Measurements from ENCODE around the gene ZCCHC7. TPM values are rescaled to one million over a fixed set of nuclear protein-coding genes. Genes with fewer than 3 reads are reported as not detected.
"Not testable (repeated sequence)": the region's sequence is repeated elsewhere in the genome, so short reads cannot be mapped to it uniquely, and the experiment has no call there.

Gene ZCCHC7
- total RNA-seq, 4 donors from 2014 or later, result 22.1 to 31.9 (median 25.6) TPM

DNA sequence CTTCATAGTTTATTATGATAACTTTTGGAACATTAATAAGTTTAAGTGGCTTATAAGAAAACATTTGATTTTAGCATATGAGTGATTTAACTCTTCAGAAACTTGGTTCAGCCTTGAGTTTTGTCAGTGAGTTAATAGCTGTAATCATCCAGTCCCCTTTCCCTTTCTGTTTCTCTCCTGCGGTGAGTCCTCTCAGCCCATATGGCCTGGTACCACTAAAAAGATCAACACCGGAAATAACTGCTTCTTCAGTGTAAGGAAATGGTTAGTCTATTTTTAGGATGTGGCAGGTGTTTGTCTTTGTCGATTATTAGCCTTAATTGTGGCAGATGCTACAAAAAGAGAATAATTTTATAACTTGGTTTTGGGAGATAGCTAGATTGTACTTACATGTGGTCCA lies 181.9 kb downstream of the ZCCHC7 start:
- H3K27me3 ChIP-seq, result no peaks in the 10 kb centered on the region
- no peak overlapping the region for H3K27ac ChIP-seq
- H3K4me3 ChIP-seq (replicated peaks in 1 of 3), result no peak overlapping the region
- 69 to 74% methylated on average over 3 of the region's 3 CpGs for WGBS, 2 donors
- TF ChIP-seq POLR2A (IDR thresholded peaks at IDR 0.05), result no peak
- TF ChIP-seq, protein P1, sequence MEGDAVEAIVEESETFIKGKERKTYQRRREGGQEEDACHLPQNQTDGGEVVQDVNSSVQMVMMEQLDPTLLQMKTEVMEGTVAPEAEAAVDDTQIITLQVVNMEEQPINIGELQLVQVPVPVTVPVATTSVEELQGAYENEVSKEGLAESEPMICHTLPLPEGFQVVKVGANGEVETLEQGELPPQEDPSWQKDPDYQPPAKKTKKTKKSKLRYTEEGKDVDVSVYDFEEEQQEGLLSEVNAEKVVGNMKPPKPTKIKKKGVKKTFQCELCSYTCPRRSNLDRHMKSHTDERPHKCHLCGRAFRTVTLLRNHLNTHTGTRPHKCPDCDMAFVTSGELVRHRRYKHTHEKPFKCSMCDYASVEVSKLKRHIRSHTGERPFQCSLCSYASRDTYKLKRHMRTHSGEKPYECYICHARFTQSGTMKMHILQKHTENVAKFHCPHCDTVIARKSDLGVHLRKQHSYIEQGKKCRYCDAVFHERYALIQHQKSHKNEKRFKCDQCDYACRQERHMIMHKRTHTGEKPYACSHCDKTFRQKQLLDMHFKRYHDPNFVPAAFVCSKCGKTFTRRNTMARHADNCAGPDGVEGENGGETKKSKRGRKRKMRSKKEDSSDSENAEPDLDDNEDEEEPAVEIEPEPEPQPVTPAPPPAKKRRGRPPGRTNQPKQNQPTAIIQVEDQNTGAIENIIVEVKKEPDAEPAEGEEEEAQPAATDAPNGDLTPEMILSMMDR (IDR thresholded peaks at IDR 0.05), result no peak
- H3K36me3 ChIP-seq, result peaks cover 0 to 4% of the 10 kb centered on the region in 2 donors
- H3K4me1 ChIP-seq, result no peaks in the 10 kb centered on the region
- DNase-seq, result no peak
- H3K9me3 ChIP-seq, result no peaks in the 10 kb centered on the region
- intact Hi-C loops (cut with DNase I), result no loop called here

DNA sequence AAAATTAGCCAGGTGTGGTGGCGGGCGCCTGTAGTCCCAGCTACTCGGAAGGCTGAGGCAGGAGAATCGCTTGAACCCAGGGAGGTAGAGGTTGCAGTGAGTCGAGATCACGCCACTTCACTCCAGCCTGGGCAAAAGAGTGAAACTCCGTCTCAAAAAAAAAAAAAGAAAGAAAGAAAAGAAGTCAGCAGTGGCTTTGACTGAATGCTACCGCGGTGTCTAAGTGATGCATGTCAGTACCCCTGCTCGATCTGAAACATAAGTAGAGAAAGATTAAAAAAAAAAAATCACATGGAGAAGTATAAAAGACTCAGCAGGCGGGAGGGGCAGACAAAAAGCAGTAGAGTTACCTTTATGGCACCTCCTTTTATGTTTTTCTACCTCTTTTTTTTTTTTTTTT lies 182.9 kb downstream of the ZCCHC7 start:
- intact Hi-C loops (cut with DNase I); H3K36me3 ChIP-seq; DNase-seq; H3K27me3 ChIP-seq; H3K9me3 ChIP-seq; H3K4me1 ChIP-seq; H3K27ac ChIP-seq; H3K4me3 ChIP-seq (replicated peaks in 1 of 3): not testable (repeated sequence)
- WGBS, 2 donors, result 90 to 97% methylated on average over 11 of the region's 11 CpGs

DNA sequence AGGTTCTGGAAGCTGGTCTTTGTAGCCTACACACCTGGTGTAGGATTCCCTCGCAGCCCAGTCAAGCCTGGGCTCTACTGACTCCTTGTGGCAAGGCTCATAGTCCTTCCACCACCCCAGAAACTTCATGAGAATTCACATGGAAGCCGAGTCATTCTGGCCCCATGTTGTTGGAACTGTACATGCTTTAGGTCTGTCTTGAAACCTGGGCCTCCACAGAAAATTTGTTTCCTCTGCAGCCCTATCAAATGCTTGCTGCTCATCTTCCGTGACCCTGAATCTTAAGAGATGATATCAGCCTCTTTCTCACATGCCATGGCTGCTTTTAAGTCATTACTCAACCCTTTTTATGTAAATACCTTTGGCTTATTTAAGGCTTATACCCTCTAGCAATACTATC lies 188.8 kb downstream of the ZCCHC7 start:
- Histone ChIP-seq H3K4me1 (no peaks in the 10 kb centered on the region), H3K4me3 (replicated peaks in 1 of 3) (no peak overlapping the region), H3K27me3 (no peaks in the 10 kb centered on the region), H3K27ac (no peak overlapping the region), H3K9me3 (no peaks in the 10 kb centered on the region), H3K36me3 (peaks cover 0 to 4% of the 10 kb centered on the region in 2 donors)
- 87 to 90% methylated on average over 3 of the region's 3 CpGs for WGBS, 2 donors
- TF ChIP-seq, protein P1 (IDR thresholded peaks at IDR 0.05), result peak in 1 of 6 experiments; percentile 12
- no peak for TF ChIP-seq POLR2A (IDR thresholded peaks at IDR 0.05)
- intact Hi-C loops (cut with DNase I), result no loop called here
- no peak for DNase-seq

DNA sequence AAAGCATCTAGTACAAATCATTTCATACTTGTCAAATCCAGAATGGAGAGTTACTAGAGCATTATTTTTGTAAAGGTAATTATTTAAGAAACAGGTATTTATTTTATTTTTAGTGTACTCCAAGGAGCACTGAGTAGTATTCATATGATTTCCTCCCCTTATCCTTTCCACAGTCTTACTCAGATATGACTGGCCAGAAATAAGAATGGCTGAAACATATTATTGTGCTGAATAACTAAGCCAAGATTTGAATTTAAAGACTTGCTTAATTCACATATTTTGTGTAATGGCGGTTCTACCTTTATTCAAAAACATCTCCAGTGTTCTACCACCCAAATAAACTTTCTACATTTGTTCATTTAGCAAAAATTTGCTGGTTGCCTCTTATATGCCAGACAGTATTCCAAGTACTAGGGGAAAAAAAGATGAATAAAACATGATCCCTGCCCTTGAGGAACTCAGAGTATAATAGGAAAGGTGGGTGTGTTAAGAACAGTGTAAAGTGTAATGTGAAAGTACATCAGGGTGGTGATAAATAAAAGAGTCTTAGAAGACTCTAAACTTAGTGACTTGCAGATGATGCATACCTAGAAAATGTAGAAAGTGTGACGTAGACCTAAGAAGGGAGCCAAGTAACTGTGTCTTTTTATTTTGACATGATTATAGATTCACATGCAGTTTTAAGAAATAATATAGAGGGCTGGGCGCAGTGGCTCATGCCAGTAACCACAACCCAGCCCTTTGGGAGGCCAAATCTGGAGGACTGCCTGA lies 191.7 kb downstream of the ZCCHC7 start:
- Histone ChIP-seq H3K4me1 (no peaks in the 10 kb centered on the region), H3K9me3 (no peaks in the 10 kb centered on the region), H3K27ac (no peak overlapping the region), H3K36me3 (no peaks in the 10 kb centered on the region), H3K27me3 (no peaks in the 10 kb centered on the region), H3K4me3 (replicated peaks in 1 of 3) (no peak overlapping the region)
- DNase-seq, result no peak
- intact Hi-C loops (cut with DNase I), result no loop called here
- TF ChIP-seq, protein P1 (IDR thresholded peaks at IDR 0.05), result no peak
- TF ChIP-seq POLR2A (IDR thresholded peaks at IDR 0.05), result no peak
- WGBS, 2 donors, result 97 to 98% methylated on average over 3 of the region's 3 CpGs

DNA sequence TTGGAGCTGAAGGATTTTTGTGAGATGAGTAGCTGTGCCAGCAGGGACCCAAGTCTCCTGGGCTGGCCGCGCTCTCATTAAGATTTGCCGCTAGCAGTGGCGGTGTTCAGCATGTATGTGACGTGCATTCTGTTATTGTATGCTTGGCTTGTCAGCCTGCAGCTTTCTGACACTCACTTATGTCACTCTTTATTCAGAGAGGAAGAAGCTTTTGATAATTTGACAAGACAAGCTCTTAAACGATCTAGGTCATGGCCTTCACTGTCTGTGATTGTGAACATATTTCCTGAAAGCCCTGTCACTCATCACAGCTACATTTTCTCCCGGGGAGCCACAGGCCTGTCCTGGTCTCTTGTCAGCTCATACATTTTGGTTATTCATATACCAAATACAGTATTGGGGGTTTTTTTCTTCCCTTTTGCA lies 203.9 kb downstream of the ZCCHC7 start:
- Histone ChIP-seq H3K27me3 (no peaks in the 10 kb centered on the region), H3K27ac (no peak overlapping the region), H3K36me3 (no peaks in the 10 kb centered on the region), H3K4me1 (peaks cover 3 to 9% of the 10 kb centered on the region in 2 donors), H3K4me3 (replicated peaks in 1 of 3) (no peak overlapping the region), H3K9me3 (no peaks in the 10 kb centered on the region)
- no peak for TF ChIP-seq POLR2A (IDR thresholded peaks at IDR 0.05)
- TF ChIP-seq, protein P1 (IDR thresholded peaks at IDR 0.05), result no peak
- intact Hi-C loops (cut with DNase I), result no loop called here
- no peak for DNase-seq
- WGBS, 2 donors, result 76 to 85% methylated on average over 7 of the region's 7 CpGs

Measured in thyroid gland (tissue), 4 donors.